NCI-H2171 treated with DMSO at 0.1 percent for 48 hours (cell line): Measurements from ENCODE around the gene VWA2.

Source experiments
- DNase-seq: peaks from one replicate; lab custom pipeline; 2025; lab: John Stamatoyannopoulos, UW

Gene VWA2

GRCh38 chr10:114300036-114300645 is 61.1 kb downstream of the VWA2 start:
- DNase-seq = no peak

GRCh38 chr10:114301177-114301576 is 62.1 kb downstream of the VWA2 start:
- no peak for DNase-seq

GRCh38 chr10:114301951-114302710 is 63.1 kb downstream of the VWA2 start:
- DNase-seq = no peak

GRCh38 chr10:114303556-114303955 is 64.5 kb downstream of the VWA2 start:
- DNase-seq = no peak

GRCh38 chr10:114304017-114304570 is 65.0 kb downstream of the VWA2 start:
- peak; percentile 34 for DNase-seq

- peak; percentile 33 for DNase-seq
Measured at GRCh38 chr10:114304571-114305421, 65.7 kb downstream of the VWA2 start.

- DNase-seq = no peak
Measured at GRCh38 chr10:114305521-114305925, 66.5 kb downstream of the VWA2 start.

GRCh38 chr10:114306116-114306973 is 67.3 kb downstream of the VWA2 start:
- no peak for DNase-seq

GRCh38 chr10:114307731-114308130 is 68.7 kb downstream of the VWA2 start:
- no peak for DNase-seq

GRCh38 chr10:114308531-114309363 is 69.7 kb downstream of the VWA2 start:
- no peak for DNase-seq

- no peak for DNase-seq
Measured at GRCh38 chr10:114309364-114309651, 70.3 kb downstream of the VWA2 start.

GRCh38 chr10:114310346-114310745 is 71.3 kb downstream of the VWA2 start:
- no peak for DNase-seq

GRCh38 chr10:114311023-114311422 is 72.0 kb downstream of the VWA2 start:
- no peak for DNase-seq

- no peak for DNase-seq
Measured at GRCh38 chr10:114311496-114312209, 72.6 kb downstream of the VWA2 start.

GRCh38 chr10:114313139-114313538 is 74.1 kb downstream of the VWA2 start:
- DNase-seq = no peak

GRCh38 chr10:114313866-114314265 is 74.8 kb downstream of the VWA2 start:
- no peak for DNase-seq

GRCh38 chr10:114315566-114316420 is 76.7 kb downstream of the VWA2 start:
- no peak for DNase-seq

- no peak for DNase-seq
Measured at GRCh38 chr10:114316744-114317143, 77.7 kb downstream of the VWA2 start.
